HCT116 (cell line): Measurements from ENCODE around the gene THOC6.

Source experiments
- CEBPB ChIP-seq: IDR thresholded peaks from 2 replicates; pipeline ENCODE4 v1.6.1; 2012; ENCODE audit warnings: low read depth
- POLR2A ChIP-seq: IDR thresholded peaks from 2 replicates; pipeline ENCODE4 v1.7.0; 2011; ENCODE audit warnings: borderline replicate concordance; ENCODE audit not compliant: insufficient read depth, insufficient read length; ENCODE audit errors: extremely low read depth
- POLR2AphosphoS5 ChIP-seq: IDR thresholded peaks from 2 replicates; pipeline ENCODE4 v1.6.1; 2011; ENCODE audit warnings: mild to moderate bottlenecking, low read depth, low read length, moderate library complexity
- SP1 ChIP-seq: IDR thresholded peaks from 2 replicates; pipeline ENCODE4 v1.6.1; 2012; ENCODE audit warnings: low read depth
- TF ChIP-seq, protein P1 (sequence below), 3 experiments: fragments of 200-600 bp in 1 of 3; sonication (generic) in 1 of 3; IDR thresholded peaks in 2 of 3; conservative IDR thresholded peaks in 1 of 3; 2 replicates each; pipeline ENCODE4 v1.5.1; 2012 to 2017; ENCODE audit warnings: low read depth in 2 of 3, low read length in 2 of 3, antibody characterized with exemption in 1 of 3, borderline replicate concordance in 1 of 3, control low read depth in 1 of 3, mild to moderate bottlenecking in 1 of 3, mixed read lengths in 1 of 3, mixed run types in 1 of 3, moderate library complexity in 1 of 3; ENCODE audit not compliant: insufficient read depth in 1 of 3

DNA sequence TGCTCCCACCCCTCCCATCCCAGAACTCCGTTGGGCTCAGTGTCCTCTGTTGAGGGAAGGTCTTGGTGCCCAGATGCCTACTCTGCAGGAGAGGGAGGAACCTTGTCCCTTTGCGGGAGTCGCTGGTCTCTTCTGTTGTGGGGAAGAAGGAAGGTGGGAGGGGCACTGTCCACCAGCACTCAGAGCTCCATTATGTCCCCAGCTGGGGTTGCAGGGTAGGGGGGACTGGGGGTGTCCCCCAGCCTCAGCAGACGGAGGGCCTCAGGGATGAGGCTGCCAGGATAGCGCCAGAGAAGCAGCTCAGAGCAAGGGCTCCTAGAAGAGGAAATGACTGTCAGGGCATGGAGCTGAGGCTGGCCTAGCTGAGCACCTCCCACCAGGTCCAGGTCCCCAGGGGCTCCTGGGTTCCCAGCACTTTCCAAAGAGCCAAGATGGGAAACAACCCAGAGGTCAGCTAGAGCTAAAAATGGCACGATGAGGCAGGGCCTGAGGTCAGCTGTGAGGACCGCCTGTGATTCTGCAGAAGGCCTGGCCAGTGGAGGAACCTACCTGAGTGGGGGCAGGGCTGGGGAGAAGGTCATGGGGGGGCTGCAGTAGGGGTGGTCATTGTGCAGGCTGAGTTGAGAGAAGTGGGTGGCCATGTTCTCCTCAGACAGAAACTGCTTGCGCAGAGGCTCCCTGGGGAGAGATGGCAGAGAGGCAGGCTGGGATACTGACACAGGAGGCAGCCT lies 986 bp upstream of the THOC6 start:
- TF ChIP-seq, protein P1, sequence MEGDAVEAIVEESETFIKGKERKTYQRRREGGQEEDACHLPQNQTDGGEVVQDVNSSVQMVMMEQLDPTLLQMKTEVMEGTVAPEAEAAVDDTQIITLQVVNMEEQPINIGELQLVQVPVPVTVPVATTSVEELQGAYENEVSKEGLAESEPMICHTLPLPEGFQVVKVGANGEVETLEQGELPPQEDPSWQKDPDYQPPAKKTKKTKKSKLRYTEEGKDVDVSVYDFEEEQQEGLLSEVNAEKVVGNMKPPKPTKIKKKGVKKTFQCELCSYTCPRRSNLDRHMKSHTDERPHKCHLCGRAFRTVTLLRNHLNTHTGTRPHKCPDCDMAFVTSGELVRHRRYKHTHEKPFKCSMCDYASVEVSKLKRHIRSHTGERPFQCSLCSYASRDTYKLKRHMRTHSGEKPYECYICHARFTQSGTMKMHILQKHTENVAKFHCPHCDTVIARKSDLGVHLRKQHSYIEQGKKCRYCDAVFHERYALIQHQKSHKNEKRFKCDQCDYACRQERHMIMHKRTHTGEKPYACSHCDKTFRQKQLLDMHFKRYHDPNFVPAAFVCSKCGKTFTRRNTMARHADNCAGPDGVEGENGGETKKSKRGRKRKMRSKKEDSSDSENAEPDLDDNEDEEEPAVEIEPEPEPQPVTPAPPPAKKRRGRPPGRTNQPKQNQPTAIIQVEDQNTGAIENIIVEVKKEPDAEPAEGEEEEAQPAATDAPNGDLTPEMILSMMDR (IDR thresholded peaks at IDR 0.05 in 2 of 3, conservative IDR thresholded peaks at IDR 0.05 in 1 of 3; ENCODE audit: borderline replicate concordance in 1 of 3, insufficient read depth in 1 of 3, low read depth in 2 of 3, low read length in 2 of 3): no peak
- TF ChIP-seq CEBPB (no peak), POLR2A (no peak), POLR2AphosphoS5 (peak; percentile 89), SP1 (no peak)
